ENCODE data around the gene RHOF. TPM values are rescaled to one million over a fixed set of nuclear protein-coding genes. Genes with fewer than 3 reads are reported as not detected.

RHOF gene
- total and polyA plus RNA-seq, 2 donors (not counting 1 experiment from before 2014, with no cell fraction given) = 90.3 to 129 TPM

- peaks cover 9 to 12% of the 10 kb centered on the region in 2 donors for H3K4me1 ChIP-seq (ENCODE audit: control insufficient read depth in 2 of 2, insufficient read depth in 2 of 2, low read length in 2 of 2)
- no peaks in the 10 kb centered on the region for H3K9me3 ChIP-seq (ENCODE audit: control extremely low read depth in 1 of 3, control insufficient read depth in 2 of 3, insufficient read depth in 1 of 3, low read length in 2 of 3)
- H3K27ac Mint-ChIP-seq = no peak overlapping the region
- H3K9me3 Mint-ChIP-seq (ENCODE audit: insufficient read depth) = no peaks in the 10 kb centered on the region
- peaks cover 13% of the 10 kb centered on the region for H3K4me1 Mint-ChIP-seq
- ChIA-PET POLR2A (no interaction called here), CTCF (interaction anchor here (0.5 to 33.5 kb wide), 3 partner anchors 32 to 645 kb away, joined by 3 to 1947 read pairs (median 4); partner anchors contain the start of genes RHOF and SETD1B)
- intact Hi-C loops (cut with micrococcal nuclease) = loop anchor here (5.0 kb wide), 1 partner anchor 59 kb away; the partner anchor contains the start of gene TMEM120B
- no peaks in the 10 kb centered on the region for H3K27me3 ChIP-seq (replicated peaks in 1 of 4; ENCODE audit: control extremely low read depth in 1 of 4, control insufficient read depth in 3 of 4, insufficient read depth in 4 of 4, low read length in 3 of 4)
- 95% methylated on average over 22 of the region's 25 CpGs for WGBS (ENCODE audit: insufficient coverage)
- H3K4me3 ChIP-seq (ENCODE audit: control extremely low read depth in 1 of 5, extremely low read depth in 1 of 5, insufficient read depth in 1 of 5, low read depth in 2 of 5, low read length in 4 of 5) = no peak overlapping the region
- no peak overlapping the region for H2AFZ ChIP-seq (ENCODE audit: insufficient read depth, low read depth, low read length, poor library complexity, severe bottlenecking)
- no peaks in the 10 kb centered on the region for H3K36me3 ChIP-seq (replicated peaks in 1 of 2; ENCODE audit: control extremely low read depth in 1 of 2, control insufficient read depth in 1 of 2, extremely low read depth in 1 of 2, insufficient read depth in 2 of 2, low read length in 1 of 2)
- no peaks in the 10 kb centered on the region for H4K20me1 ChIP-seq (ENCODE audit: control insufficient read depth, insufficient read depth, low read length, poor library complexity, severe bottlenecking)
- no peak overlapping the region for H3K4me3 Mint-ChIP-seq
- H3K9ac ChIP-seq (ENCODE audit: low read length) = no peak overlapping the region
- H3K27ac ChIP-seq (ENCODE audit: low read length in 2 of 2) = no peak overlapping the region
- TF ChIP-seq EZH2 (IDR thresholded peaks at IDR 0.05; ENCODE audit: borderline replicate concordance, insufficient read depth, low read depth, low read length, poor library complexity, severe bottlenecking) (no peak), CTCF (IDR thresholded peaks at IDR 0.05) (no peak)
- H3K27me3 Mint-ChIP-seq = no peaks in the 10 kb centered on the region
- peaks cover 10% of the 10 kb centered on the region for H3K79me2 ChIP-seq (ENCODE audit: control insufficient read depth, insufficient read depth, low read length)
- H3K4me2 ChIP-seq (replicated peaks; ENCODE audit: low read depth, low read length, poor library complexity, severe bottlenecking) = no peak overlapping the region
- DNase-seq (no peak), ATAC-seq (ENCODE audit: low read depth) (no peak)
These were observed 22.5 kb downstream of the RHOF start for GRCh38 chr12:121770813-121771625.

GRCh38 chr12:121770388-121770787 is 23.1 kb downstream of the RHOF start:
- Histone ChIP-seq H3K27me3 (replicated peaks in 1 of 4; ENCODE audit: control extremely low read depth in 1 of 4, control insufficient read depth in 3 of 4, insufficient read depth in 4 of 4, low read length in 3 of 4) (no peaks in the 10 kb centered on the region), H3K4me2 (replicated peaks; ENCODE audit: low read depth, low read length, poor library complexity, severe bottlenecking) (no peak overlapping the region), H3K36me3 (replicated peaks in 1 of 2; ENCODE audit: control extremely low read depth in 1 of 2, control insufficient read depth in 1 of 2, extremely low read depth in 1 of 2, insufficient read depth in 2 of 2, low read length in 1 of 2) (no peaks in the 10 kb centered on the region), H3K27ac (ENCODE audit: low read length in 2 of 2) (no peak overlapping the region), H3K4me1 (ENCODE audit: control insufficient read depth in 2 of 2, insufficient read depth in 2 of 2, low read length in 2 of 2) (peaks cover 7% of the 10 kb centered on the region in 2 donors), H3K79me2 (ENCODE audit: control insufficient read depth, insufficient read depth, low read length) (peaks cover 4% of the 10 kb centered on the region), H4K20me1 (ENCODE audit: control insufficient read depth, insufficient read depth, low read length, poor library complexity, severe bottlenecking) (no peaks in the 10 kb centered on the region), H3K4me3 (ENCODE audit: control extremely low read depth in 1 of 5, extremely low read depth in 1 of 5, insufficient read depth in 1 of 5, low read depth in 2 of 5, low read length in 4 of 5) (no peak overlapping the region), H3K9ac (ENCODE audit: low read length) (no peak overlapping the region), H3K9me3 (ENCODE audit: control extremely low read depth in 1 of 3, control insufficient read depth in 2 of 3, insufficient read depth in 1 of 3, low read length in 2 of 3) (no peaks in the 10 kb centered on the region), H2AFZ (ENCODE audit: insufficient read depth, low read depth, low read length, poor library complexity, severe bottlenecking) (no peak overlapping the region)
- Mint-ChIP-seq H3K9me3 (ENCODE audit: insufficient read depth) (no peaks in the 10 kb centered on the region), H3K27ac (no peak overlapping the region), H3K4me3 (no peak overlapping the region), H3K4me1 (peaks cover 11% of the 10 kb centered on the region), H3K27me3 (no peaks in the 10 kb centered on the region)
- no peak for TF ChIP-seq CTCF (IDR thresholded peaks at IDR 0.05)
- TF ChIP-seq EZH2 (IDR thresholded peaks at IDR 0.05; ENCODE audit: borderline replicate concordance, insufficient read depth, low read depth, low read length, poor library complexity, severe bottlenecking) = no peak
- CTCF ChIA-PET = interaction anchor here (0.6 to 3.0 kb wide), 5 partner anchors 23 to 644 kb away, joined by 3 to 8 read pairs (median 5); partner anchors contain the start of gene RHOF
- 96% methylated on average over 9 of the region's 9 CpGs for WGBS (ENCODE audit: insufficient coverage)
- POLR2A ChIA-PET = no interaction called here
- DNase-seq (no peak), ATAC-seq (ENCODE audit: low read depth) (no peak)
- intact Hi-C loops (cut with micrococcal nuclease) = loop anchor here (5.0 kb wide), 1 partner anchor 58 kb away; the partner anchor contains the start of gene TMEM120B
